ENCODE results near the gene UHRF2. TPM values are rescaled to one million over a fixed set of nuclear protein-coding genes. Genes with fewer than 3 reads are reported as not detected.
"Not testable (repeated sequence)": the region's sequence is repeated elsewhere in the genome, so short reads cannot be mapped to it uniquely, and the experiment has no call there.

UHRF2 gene
- total RNA-seq (2014; rRNA removed; shearing (Covaris generic)), result 47.0 and 57.9 TPM in 2 replicates

GRCh38 chr9:6412487-6413364, at the start of gene UHRF2:
UHRF2 (plus strand) TSS chr9:6413199; CDS start chr9:6413491, 292 bp downstream.
- DNase-seq, result peak; percentile 96
- Histone ChIP-seq H3K4me3 (ENCODE audit: insufficient read depth, low read depth, low read length) (peak within 1 kb of the TSS; percentile 95), H3K27me3 (ENCODE audit: control insufficient read depth, insufficient read depth, low read length) (peaks cover 10% of the 10 kb centered on the region; the same call in 1 of the 2 replicates), H3K36me3 (replicated peaks; ENCODE audit: control insufficient read depth, insufficient read depth, low read length) (no peaks in the 10 kb centered on the region)

GRCh38 chr9:6367128-6367890, 45.7 kb upstream of the UHRF2 start:
- H3K36me3 ChIP-seq (replicated peaks; ENCODE audit: control insufficient read depth, insufficient read depth, low read length), result no peaks in the 10 kb centered on the region
- DNase-seq, result no peak
- H3K27me3 ChIP-seq (ENCODE audit: control insufficient read depth, insufficient read depth, low read length), result no peaks in the 10 kb centered on the region
- no peak overlapping the region for H3K4me3 ChIP-seq (ENCODE audit: insufficient read depth, low read depth, low read length)

GRCh38 chr9:6368831-6369230, 44.2 kb upstream of the UHRF2 start:
- Histone ChIP-seq H3K4me3 (ENCODE audit: insufficient read depth, low read depth, low read length) (no peak overlapping the region), H3K27me3 (ENCODE audit: control insufficient read depth, insufficient read depth, low read length) (no peaks in the 10 kb centered on the region), H3K36me3 (replicated peaks; ENCODE audit: control insufficient read depth, insufficient read depth, low read length) (no peaks in the 10 kb centered on the region)
- no peak for DNase-seq

GRCh38 chr9:6381477-6382012, 31.5 kb upstream of the UHRF2 start:
- DNase-seq; H3K27me3 ChIP-seq (ENCODE audit: control insufficient read depth, insufficient read depth, low read length); H3K36me3 ChIP-seq (replicated peaks; ENCODE audit: control insufficient read depth, insufficient read depth, low read length); H3K4me3 ChIP-seq (ENCODE audit: insufficient read depth, low read depth, low read length): not testable (repeated sequence)

- no peak overlapping the region for H3K4me3 ChIP-seq (ENCODE audit: insufficient read depth, low read depth, low read length)
- no peak for DNase-seq
Observed at GRCh38 chr9:6382681-6383080, 30.3 kb upstream of the UHRF2 start.

GRCh38 chr9:6383551-6384225, 29.3 kb upstream of the UHRF2 start:
- no peak for DNase-seq

More at GRCh38 chr9:6382681-6383080, 30.3 kb upstream of the UHRF2 start:
- H3K27me3 ChIP-seq (ENCODE audit: control insufficient read depth, insufficient read depth, low read length), result no peaks in the 10 kb centered on the region
- H3K36me3 ChIP-seq (replicated peaks; ENCODE audit: control insufficient read depth, insufficient read depth, low read length), result no peaks in the 10 kb centered on the region

GRCh38 chr9:6384732-6385131, 28.3 kb upstream of the UHRF2 start:
- Histone ChIP-seq H3K36me3 (replicated peaks; ENCODE audit: control insufficient read depth, insufficient read depth, low read length) (no peaks in the 10 kb centered on the region), H3K4me3 (ENCODE audit: insufficient read depth, low read depth, low read length) (no peak overlapping the region), H3K27me3 (ENCODE audit: control insufficient read depth, insufficient read depth, low read length) (no peaks in the 10 kb centered on the region)
- no peak for DNase-seq

More at GRCh38 chr9:6383551-6384225, 29.3 kb upstream of the UHRF2 start:
- H3K4me3 ChIP-seq (ENCODE audit: insufficient read depth, low read depth, low read length), result no peak overlapping the region
- H3K27me3 ChIP-seq (ENCODE audit: control insufficient read depth, insufficient read depth, low read length), result no peaks in the 10 kb centered on the region
- H3K36me3 ChIP-seq (replicated peaks; ENCODE audit: control insufficient read depth, insufficient read depth, low read length), result no peaks in the 10 kb centered on the region

- no peaks in the 10 kb centered on the region for H3K36me3 ChIP-seq (replicated peaks; ENCODE audit: control insufficient read depth, insufficient read depth, low read length)
- no peaks in the 10 kb centered on the region for H3K27me3 ChIP-seq (ENCODE audit: control insufficient read depth, insufficient read depth, low read length)
- DNase-seq, result no peak
- no peak overlapping the region for H3K4me3 ChIP-seq (ENCODE audit: insufficient read depth, low read depth, low read length)
Observed at GRCh38 chr9:6399071-6399470, 13.9 kb upstream of the UHRF2 start.

- no peaks in the 10 kb centered on the region for H3K36me3 ChIP-seq (replicated peaks; ENCODE audit: control insufficient read depth, insufficient read depth, low read length)
- H3K4me3 ChIP-seq (ENCODE audit: insufficient read depth, low read depth, low read length), result no peak overlapping the region
- no peak for DNase-seq
- H3K27me3 ChIP-seq (ENCODE audit: control insufficient read depth, insufficient read depth, low read length), result no peaks in the 10 kb centered on the region
Observed at GRCh38 chr9:6405371-6405770, 7.6 kb upstream of the UHRF2 start.

GRCh38 chr9:6407778-6408177, 5.2 kb upstream of the UHRF2 start:
- no peak for DNase-seq
- Histone ChIP-seq H3K27me3 (ENCODE audit: control insufficient read depth, insufficient read depth, low read length) (no peaks in the 10 kb centered on the region), H3K36me3 (replicated peaks; ENCODE audit: control insufficient read depth, insufficient read depth, low read length) (no peaks in the 10 kb centered on the region), H3K4me3 (ENCODE audit: insufficient read depth, low read depth, low read length) (no peak overlapping the region)

- Histone ChIP-seq H3K4me3 (ENCODE audit: insufficient read depth, low read depth, low read length) (no peak overlapping the region), H3K36me3 (replicated peaks; ENCODE audit: control insufficient read depth, insufficient read depth, low read length) (no peaks in the 10 kb centered on the region), H3K27me3 (ENCODE audit: control insufficient read depth, insufficient read depth, low read length) (no peaks in the 10 kb centered on the region)
- DNase-seq, result no peak
Observed at GRCh38 chr9:6408320-6408719, 4.7 kb upstream of the UHRF2 start.

- Histone ChIP-seq H3K36me3 (replicated peaks; ENCODE audit: control insufficient read depth, insufficient read depth, low read length) (no peaks in the 10 kb centered on the region), H3K4me3 (ENCODE audit: insufficient read depth, low read depth, low read length) (no peak overlapping the region), H3K27me3 (ENCODE audit: control insufficient read depth, insufficient read depth, low read length) (peaks cover 10% of the 10 kb centered on the region; the same call in 1 of the 2 replicates)
- DNase-seq, result no peak
Observed at GRCh38 chr9:6409811-6410210, 3.2 kb upstream of the UHRF2 start.

GRCh38 chr9:6410633-6411032, 2.4 kb upstream of the UHRF2 start:
- no peak for DNase-seq
- Histone ChIP-seq H3K4me3 (ENCODE audit: insufficient read depth, low read depth, low read length) (no peak overlapping the region), H3K36me3 (replicated peaks; ENCODE audit: control insufficient read depth, insufficient read depth, low read length) (no peaks in the 10 kb centered on the region)

More at GRCh38 chr9:6410633-6411032, 2.4 kb upstream of the UHRF2 start:
- peaks cover 10% of the 10 kb centered on the region; the same call in 1 of the 2 replicates for H3K27me3 ChIP-seq (ENCODE audit: control insufficient read depth, insufficient read depth, low read length)
